Measurements from ENCODE around the gene TMEM81.

Gene TMEM81

DNA sequence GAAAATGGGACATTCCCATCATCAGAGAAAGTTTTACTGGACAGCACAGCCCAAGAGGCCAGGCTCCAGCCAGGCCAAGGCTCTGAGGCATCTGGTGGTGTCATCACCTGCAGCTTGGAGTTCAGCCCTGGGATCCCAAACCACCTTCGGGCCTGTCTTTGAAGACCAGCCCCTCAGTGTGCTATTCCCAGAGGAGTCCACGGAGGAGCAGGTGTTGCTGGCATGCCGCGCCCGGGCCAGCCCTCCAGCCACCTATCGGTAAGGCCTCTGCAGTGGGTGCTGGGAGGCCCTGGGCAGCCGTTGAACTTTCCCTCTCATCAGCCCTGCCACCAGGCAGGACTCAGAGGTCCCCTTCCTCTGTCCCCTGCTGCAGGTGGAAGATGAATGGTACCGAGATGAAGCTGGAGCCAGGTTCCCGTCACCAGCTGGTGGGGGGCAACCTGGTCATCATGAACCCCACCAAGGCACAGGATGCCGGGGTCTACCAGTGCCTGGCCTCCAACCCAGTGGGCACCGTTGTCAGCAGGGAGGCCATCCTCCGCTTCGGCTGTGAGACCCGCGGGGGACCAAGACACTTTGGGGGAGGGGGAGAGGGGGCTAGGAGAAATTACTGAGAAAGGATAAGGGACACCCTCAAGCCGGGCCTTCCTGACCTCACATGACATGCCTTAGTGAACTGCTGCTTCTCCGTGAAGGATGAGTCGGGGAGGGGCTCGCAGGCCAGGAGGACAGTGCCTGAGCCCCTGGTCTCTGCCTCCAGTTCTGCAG is 26.3 kb downstream of the TMEM81 start:
- DNase-seq = no peak

DNA sequence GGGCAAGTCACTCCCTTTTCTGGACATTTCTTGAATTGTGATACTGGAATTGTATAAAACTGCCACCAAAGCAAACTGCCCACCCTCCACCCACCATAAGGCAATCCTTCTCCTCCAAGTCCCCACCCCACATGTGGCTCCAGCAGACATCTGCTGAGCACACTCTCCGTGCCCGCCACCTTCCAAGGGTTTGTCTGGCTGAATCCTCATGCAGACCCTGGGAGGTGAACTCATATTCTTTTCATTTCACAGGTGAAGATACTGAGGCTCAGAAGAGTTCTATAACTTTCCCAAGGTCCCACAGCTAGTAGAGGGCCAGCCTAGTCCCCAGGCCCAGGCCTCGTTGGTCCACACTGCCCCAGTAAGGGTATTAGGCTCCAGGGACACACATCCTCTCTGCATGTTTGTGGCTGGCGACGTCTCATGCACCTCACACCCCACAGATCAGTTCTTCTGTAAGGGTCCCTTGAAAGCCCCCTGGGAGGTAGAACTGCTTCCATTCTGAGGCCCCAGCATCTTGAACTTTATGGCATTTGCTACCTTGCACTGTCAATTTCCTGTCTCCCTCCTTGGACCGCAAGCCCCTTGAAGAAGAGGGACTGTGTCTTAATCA is 27.2 kb downstream of the TMEM81 start:
- no peak for DNase-seq

DNA sequence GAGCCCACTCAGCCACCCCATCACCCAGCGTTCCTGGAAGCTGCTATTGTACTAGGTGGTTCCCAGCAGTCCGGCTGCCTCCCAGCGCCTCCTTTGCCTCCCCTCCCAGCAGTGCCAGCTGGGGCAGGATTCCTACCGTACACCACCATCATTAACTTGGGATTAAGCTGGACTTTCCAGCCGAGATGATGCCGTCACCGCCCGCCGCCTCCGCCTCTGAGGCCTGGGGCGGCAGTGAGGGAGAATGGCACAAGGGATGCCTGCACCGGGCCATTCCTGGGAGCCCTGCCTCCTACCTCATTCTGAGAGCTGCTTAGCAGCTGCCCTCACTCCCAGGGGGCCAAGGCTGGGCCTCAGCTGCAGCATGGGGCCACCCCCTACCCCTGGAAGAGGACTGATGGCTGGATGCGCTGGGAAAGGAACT is 28.1 kb downstream of the TMEM81 start:
- no peak for DNase-seq

DNA sequence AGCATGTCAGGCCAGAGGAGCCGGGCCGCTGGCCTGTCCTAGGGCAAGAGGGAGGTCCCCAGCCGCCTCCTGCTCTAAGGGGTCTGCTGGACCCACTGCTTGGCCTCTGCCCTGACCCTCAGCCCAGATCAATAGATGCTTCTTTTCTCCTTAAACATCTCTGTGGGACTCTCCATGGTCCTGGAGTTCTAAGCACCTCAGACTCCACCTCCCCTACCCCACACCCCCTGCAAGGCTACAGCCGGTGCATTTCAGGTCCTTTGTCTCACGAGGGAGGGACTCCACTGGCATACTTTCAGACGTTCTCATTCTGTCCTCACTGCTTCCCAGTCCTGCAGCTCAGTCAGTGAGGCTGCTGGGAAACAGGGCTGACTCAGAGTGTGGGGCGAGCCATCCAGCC is 30.2 kb downstream of the TMEM81 start:
- DNase-seq = no peak

DNA sequence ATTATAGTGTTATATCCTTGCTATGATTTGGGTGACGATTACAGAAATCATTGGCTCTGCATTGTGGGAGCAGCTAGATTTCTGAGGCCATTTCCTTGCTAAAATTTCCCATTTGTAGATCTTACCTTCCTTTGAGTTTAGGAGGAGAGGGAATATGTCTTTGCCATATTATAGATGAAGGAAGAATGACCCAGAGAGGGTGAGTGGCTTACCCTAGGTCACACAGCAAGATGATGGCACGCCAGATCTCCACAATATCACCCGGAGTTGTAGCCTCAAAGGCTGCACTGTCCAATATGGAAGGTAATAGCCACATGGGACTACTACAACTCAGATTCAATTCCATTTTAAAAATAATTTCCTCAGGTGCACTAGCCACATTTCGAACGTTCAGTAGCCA is 31.0 kb downstream of the TMEM81 start:
- no peak for DNase-seq

DNA sequence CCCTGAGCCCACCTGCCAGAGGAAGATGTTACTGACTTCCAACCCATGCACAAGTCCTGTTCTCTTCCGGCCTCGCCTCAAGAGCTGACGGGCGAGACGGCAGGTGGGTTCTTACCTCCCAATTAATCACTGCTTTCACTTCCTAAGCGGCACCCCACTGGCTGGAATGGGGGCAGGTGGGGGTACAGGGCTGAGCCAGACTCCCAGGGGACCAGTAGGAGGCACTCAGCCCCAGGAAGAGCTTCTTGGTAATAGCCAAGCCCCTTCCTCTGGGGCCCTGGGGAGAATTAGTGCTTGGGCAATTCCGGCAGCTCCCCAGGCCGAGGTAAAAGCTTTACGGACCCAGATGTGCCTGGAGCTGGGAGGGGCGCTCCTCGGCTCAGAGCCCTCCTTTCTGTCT is 31.6 kb downstream of the TMEM81 start:
- no peak for DNase-seq

DNA sequence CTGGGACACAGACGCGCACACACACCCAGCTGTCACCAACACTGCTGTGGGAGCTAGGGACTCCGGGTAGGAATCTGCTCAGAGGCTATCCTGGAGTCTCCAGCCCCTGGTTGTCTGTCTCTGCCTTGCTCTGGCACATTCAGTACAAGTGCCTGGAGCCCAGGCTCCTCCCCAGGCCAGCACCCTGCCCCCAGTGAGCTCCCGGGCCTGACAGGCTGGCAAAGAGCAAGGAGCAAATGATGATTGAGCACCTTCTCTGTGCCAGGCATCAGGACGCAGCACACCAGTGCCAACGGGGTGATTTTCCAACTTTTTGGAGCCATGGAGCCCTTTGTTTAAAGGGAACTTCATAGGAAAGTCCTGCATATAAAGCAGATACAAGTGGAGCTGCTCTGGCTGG is 34.8 kb downstream of the TMEM81 start:
- no peak for DNase-seq

DNA sequence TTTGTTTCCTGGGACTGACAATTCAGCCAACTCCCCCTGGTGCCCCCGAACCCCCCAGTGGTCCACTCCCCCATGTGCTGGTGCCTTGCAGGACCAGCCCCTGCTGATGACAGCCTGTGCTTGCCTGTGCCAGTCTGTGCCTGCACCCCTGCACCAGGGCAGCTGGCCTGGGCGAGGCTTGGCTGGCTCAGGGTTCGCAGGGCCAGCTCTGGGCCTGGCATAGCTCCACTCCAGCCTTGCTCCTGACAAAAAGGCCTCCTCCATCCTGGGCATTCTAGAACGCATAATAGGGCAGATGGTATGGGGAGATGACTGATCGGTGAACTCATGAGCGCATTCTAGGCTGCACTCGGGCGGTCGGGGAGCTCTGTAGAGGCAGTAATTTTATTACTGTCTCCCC is 35.9 kb downstream of the TMEM81 start:
- DNase-seq = no peak

DNA sequence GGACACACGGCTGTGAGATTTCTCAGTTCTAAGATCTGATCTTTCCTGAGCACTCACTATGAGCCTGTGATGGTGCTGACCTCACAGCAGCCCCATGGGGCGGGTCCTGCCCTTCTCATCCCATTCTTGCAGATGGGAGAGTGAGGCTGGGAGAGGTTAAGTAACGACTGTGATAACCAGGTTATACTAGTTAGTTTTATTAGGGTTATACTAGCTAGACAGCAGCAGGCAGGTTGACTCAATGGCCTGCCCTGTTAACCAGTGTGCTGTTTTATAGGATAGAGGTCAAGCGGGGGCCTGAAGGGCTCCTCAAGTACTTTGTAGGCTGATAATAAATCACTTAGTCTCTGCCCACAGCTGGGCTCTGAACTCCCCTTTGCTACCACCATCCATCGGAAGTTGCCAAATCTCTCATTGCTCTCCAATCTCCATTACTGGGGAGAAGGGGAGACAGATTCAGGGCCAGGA is 36.5 kb downstream of the TMEM81 start:
- no peak for DNase-seq

DNA sequence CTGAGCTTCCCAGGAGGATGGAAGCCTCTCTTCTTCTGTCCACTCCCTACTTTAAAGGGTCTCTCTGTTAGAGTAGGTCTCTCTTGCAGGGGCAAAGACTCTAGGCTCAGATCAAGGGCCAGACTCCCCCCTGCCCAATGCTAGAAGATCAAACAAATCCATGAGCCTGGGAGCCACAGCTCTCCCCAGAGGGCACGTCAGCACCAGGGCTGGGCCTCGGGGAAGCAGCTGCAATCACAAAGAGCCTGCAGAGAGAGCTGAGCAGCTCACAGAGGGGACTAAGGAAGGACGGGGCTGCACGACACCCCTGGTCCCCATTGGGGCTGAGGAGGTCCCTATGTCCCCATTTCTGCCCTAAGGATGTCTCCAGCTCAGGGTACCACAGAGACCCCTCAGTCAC is 37.4 kb downstream of the TMEM81 start:
- no peak for DNase-seq

DNA sequence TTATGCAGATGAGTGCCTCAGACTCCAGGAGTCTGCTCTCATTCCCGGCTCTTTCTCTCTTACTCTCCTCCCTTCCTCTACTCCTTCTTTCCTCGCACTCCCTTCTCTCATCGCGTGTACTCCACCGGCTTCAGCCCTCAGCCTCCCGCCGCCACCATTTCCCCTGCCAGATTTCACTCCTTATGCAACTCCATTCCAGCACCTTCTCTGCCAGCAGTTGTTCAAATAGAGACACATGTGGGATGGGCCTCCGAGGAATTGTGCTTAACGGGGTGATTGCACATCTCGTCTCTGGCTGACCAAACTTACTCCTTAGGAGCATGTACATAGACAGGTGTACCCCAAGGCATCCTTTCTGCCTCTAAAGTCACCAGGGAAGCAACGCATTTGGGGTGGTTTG is 39.1 kb downstream of the TMEM81 start:
- DNase-seq = no peak

DNA sequence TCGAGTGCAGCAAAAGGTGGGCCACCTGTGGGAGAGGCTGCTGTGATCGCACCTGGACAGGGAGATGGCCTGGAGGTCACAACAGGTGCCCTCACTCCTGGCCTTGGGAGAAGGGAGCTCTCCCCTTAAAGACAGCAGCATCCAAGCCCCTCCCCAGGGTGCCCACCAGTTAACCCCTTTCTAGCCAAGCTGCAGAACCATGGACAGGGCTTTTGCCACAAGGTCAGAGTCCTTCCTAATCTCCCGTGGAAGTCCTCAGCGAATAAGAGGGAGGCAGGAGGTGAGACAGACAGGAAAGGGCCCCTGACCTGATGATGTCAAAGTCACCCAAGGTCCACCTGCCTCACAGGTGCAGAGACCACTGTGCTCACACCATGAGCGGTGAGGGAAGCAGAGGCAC is 39.5 kb downstream of the TMEM81 start:
- no peak for DNase-seq

DNA sequence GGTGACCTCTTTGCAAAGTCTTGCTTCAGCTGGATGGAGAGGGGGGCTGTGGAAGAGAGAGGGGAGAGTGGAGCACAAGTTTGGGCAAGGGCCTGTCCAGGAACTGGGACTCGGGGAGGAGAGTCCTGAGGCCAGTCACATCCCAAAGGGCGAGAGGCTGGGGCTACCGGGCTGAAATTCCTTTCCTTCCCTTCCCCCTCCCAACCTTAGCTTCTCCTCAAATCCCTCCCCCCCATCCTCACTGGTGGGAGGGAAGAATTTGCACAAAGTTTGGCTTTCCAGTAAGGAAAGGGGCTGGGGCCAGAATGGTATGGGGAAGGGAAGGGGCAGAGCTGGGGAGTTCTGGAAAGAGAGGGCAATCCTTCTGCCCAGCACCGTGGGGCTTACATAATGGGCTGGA is 40.4 kb downstream of the TMEM81 start:
- DNase-seq = no peak

DNA sequence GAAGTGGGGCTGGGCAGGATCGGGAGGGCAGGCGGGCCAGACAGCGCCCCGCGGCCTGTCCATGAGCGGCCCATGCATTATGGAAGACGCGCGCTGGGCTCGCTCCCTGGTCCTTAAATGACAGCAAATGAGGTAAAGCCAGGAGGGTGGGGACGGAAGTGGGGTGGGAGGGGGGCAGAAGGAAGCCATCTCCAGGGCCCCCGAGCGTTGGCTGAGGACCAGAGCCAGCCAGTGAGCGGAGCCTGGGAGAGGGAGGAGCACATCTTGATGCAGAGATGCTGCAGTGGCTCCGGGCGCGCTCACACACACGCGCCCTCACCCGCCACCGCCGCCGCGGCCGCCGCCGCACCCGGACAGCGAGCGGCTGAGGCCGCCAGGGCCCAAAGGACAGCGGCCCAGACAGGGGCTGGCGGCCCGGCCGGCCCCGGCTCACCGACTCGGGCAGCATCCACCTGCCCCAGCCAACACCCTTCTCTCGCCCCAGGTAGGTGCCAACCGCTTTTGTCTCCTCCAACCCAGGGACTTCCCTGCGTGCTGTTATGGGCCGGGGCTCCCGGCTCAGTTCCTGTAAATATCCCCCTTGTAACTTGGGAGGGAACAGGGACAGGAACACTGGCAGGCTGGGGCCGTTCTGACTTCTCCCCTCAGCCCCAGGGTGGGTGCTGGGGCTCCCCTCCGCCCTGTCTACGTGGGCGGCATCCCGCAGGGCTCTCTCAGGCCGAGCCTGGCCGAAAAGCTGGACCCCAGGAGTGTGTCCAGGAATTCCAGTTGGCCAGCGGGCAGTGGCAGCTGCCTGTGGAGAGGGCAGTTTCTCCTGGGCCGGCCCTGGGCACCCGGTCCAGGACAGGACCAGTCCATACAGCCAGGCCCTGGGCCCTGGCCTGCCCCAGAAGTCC is 41.1 kb downstream of the TMEM81 start, which contains the start of gene CNTN2:
TSS of gene CNTN2 (plus strand) at position 302 of the 896 bp plus-strand sequence. CDS start 9,974 bp downstream, outside the sequence.
- DNase-seq = no peak

DNA sequence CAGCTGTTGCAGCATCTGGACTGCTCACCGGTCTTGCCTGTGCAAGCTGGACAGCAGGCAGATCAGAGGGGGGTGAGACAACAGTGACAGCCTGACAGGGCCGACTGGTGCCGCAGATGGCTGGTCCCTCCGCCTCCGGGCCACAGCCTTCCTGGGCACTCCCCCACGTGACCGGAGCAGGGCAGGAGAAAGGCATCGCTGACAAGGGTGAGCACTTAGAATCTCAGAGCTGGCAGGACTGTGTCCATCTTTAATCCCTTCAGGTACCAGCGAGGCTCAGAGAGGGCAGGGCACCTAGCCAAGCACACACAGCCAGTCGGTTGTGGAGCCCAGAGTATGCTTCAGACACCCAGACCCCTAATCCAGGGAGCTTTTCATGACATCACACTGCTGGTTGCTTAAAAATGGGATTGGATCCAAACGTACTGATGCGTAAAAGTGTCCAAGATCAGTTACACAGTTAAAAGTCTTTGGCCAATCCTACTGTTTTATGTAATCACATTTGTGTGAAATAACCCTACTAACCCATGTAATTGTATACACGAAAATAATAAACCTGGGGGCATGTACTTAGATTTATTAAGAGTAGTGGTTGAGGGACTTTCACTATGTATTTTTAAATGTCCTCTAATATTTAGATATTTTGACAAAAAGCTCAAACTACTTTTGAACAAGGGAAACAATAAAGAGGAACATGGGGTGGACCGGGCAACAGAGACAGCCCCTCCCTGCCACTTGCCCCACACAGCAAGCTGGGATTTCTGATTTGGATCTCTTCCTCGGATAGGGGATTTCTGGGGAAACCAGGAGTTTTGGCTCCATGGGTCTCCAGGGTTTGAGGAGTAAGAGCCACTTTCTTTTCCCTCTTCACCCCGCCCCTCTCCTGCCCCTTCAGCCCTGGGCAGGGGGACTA is 42.0 kb downstream of the TMEM81 start:
- DNase-seq = no peak

DNA sequence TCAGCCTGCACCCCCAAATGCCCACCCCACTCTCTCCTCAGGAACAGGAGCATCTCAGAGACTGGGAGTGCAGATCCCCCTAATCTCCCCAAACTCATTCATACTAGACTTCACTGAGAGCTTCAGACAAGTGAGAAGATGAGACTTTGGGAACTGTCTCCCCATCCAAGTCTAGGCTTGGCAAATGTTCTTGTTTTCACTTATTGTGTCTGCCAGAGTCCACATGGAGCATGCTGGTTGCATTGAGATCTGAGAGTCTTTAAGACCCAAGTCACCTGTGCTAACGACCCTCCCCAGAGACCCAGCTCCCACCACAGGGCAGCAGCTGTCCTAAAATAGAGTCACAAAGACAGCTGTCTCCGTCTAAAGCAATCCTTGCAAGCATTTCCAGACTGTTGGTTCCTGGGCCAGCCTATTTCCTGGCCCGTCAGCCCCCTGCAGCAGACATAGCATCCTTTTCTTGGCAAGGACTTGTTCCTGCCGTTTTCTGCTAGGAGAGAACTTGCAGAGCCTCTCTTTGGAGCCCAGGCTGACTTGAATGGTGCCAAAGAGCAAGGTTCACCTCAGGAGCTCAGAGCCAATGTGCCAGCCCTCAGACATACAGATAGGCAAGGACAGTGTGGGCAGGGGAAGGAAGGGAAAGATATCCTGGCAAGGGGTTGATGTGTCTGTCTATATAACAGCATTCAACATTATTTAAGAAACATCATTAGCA is 43.1 kb downstream of the TMEM81 start:
- no peak for DNase-seq

DNA sequence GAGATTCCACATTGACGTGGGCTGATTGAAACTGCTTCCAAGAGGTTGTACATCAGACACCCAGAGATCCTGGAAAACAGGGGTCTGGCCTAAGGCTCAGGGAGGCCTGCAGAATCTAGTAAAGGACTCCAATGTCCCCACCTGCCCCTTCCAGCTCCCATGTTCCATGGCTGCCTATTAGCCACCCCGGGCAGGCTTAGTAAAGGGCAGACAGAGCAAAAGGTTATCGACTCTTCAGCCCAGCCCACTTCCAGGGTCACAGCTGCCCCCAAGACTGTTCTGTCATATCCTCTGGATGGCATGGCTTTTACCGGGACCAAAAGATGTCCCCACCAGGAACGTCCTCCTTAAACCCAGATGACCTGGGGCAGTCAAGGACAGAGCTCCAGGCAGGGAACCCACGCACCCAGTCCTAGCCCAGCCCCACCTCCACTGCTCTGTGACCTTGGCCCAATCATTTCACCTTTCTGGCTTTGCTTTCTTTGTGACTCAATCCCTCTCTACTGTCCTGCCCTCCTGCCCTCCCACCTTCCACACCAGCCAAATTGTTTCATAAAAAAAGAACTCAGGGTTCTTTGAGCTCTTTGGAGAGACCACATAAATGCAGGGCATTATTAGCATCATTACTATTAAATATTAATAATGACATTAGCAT is 46.0 kb downstream of the TMEM81 start:
- DNase-seq = no peak

DNA sequence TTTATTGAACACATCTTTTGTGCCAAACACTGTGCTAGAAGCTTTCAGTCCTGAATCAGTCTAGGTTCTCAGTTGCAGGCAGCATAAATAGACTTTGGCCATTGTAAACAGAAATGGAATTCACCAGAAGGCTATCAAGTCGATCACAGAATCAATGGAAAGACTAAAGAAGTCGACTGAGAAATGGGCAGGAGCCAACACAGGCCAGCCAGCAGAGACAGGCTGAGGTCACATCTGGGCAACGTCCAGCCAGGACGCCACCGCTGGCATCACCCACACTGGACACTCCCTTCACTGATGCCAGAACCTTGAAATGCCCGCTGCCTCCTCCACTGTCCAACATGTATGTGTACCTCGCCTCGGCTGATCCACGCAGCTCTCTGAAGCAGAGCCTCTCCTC is 46.7 kb downstream of the TMEM81 start:
- no peak for DNase-seq
